Measurements from ENCODE around the gene HGS. TPM values are rescaled to one million over a fixed set of nuclear protein-coding genes. Genes with fewer than 3 reads are reported as not detected.

HGS gene
- total and polyA plus RNA-seq, 2 of the 13 experiments (the other 11 are each of a cell fraction or from before 2014, with no cell fraction given): 73.3 to 78.1 TPM

DNA sequence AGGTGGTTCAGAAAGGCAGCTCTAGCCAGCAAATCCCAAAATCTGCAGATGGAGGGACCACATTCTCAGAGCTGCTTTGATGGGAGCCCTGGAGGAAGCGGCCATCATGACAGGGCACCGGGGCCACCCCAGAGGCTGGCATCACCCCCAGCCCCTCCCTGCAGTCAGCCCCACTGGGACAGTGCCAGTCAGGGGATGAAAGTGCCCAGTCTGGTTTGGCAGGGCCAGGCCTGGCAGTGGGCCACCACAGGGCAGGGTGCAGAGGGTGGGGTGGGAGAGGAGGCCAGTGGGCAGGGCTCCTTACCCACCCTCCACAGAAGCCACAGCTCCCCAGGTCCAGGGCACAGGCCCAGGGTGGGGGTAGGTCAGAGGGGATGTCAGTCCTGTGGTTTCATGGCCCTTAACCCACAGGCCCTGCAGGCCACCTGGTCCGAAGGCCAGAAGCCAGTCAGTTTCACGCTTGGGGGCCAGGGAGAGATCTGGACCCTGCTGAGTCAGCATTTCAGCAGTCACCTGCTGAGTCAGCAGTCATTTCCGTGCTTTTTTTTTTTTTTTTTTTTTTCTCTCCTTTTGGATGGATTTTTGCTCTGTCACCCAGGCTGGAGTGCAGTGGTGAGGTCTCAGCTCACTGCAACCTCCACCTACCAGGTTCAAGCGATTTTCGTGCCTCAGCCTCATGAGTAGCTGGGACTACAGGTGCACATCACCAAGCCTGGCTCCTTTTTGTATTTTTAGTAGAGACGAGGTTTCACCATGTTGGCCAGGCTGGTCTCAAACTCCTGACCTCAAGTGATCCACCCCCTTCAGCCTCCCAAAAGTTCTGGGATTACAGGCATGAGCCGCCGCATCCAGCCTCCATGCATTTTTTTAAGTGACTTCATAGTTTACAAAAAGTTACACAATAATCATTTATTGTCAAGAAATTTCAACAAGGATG lies 38.6 kb downstream of the HGS start:
- in situ Hi-C loops (cut with HindIII; ENCODE audit: extremely low pct_ligation_motif_present, low pct_unique_long_range_greater_than_20kb) (no loop called here), intact Hi-C loops (cut with micrococcal nuclease; ENCODE audit: unreplicated experiment) (no loop called here)
- Histone ChIP-seq H3K4me3 (replicated peaks in 1 of 3; ENCODE audit: insufficient read depth in 1 of 3, low read depth in 2 of 3, low read length in 3 of 3) (no peak overlapping the region), H3K4me2 (ENCODE audit: low read depth, low read length) (no peak overlapping the region), H3K79me2 (ENCODE audit: insufficient read depth, low read length) (no peaks in the 10 kb centered on the region), H2AFZ (ENCODE audit: low read length) (no peak overlapping the region), H3K9ac (ENCODE audit: insufficient read depth, low read depth, low read length) (no peak overlapping the region), H3K27ac (ENCODE audit: extremely low read length, insufficient read depth, low read length) (peak overlapping the region; percentile 31), H3K9me3 (ENCODE audit: low read length) (no peaks in the 10 kb centered on the region), H3K27me3 (ENCODE audit: control insufficient read depth in 1 of 2, insufficient read depth in 2 of 2, low read length in 2 of 2) (no peaks in the 10 kb centered on the region), H4K20me1 (ENCODE audit: insufficient read depth, low read length) (no peaks in the 10 kb centered on the region), H3K4me1 (ENCODE audit: insufficient read depth, low read length) (peaks cover 33% of the 10 kb centered on the region), H3K36me3 (replicated peaks in 1 of 2; ENCODE audit: control insufficient read depth in 1 of 2, insufficient read depth in 2 of 2, low read length in 2 of 2) (peaks cover 8 to 19% of the 10 kb centered on the region in 2 experiments)
- DNase-seq (ENCODE audit: low spot score) (no peak), FAIRE-seq (peak; percentile 57), ATAC-seq (peak; percentile 20)
- ChIA-PET CTCF (ENCODE audit: low intra/inter-chr PET ratio, low total read pairs) (no interaction called here), POLR2A (interaction anchor here (0.6 to 5.8 kb wide), 5 partner anchors 9 to 111 kb away, joined by 3 to 72 read pairs (median 4); partner anchors contain the start of genes CCDC137, MCRIP1, MRPL12 and SLC25A10)
- BruUV-seq (replicated peaks): TSS peak; percentile 25
- 58% methylated on average over 10 of the region's 10 CpGs for WGBS (ENCODE audit: low lambda C conversion rate)
- peak; percentile 39 for TF ChIP-seq MED8 (CRISPR knock-in tag; IDR thresholded peaks at IDR 0.05; ENCODE audit: insufficient replicate concordance)
- no peak for TF ChIP-seq ZNF17 (CRISPR knock-in tag; IDR thresholded peaks at IDR 0.05)
- peak; percentile 16 to 81; a peak in 2 of 4 replicates for TF ChIP-seq POLR2A (IDR thresholded peaks at IDR 0.05; ENCODE audit: insufficient read depth in 1 of 2, low read depth in 2 of 2, low read length in 2 of 2)
- TF ChIP-seq CENPT (CRISPR knock-in tag; IDR thresholded peaks at IDR 0.05; ENCODE audit: low read depth): 0 out of 2 replicates have a peak, but pooled peaks have one; percentile 77
- no peak for TF ChIP-seq PAWR (CRISPR knock-in tag; IDR thresholded peaks at IDR 0.05; ENCODE audit: borderline replicate concordance)
- TF ChIP-seq BORCS8-MEF2B (CRISPR knock-in tag; IDR thresholded peaks at IDR 0.05): 0 out of 2 replicates have a peak, but pooled peaks have one; percentile 25
- TF ChIP-seq, protein P1, sequence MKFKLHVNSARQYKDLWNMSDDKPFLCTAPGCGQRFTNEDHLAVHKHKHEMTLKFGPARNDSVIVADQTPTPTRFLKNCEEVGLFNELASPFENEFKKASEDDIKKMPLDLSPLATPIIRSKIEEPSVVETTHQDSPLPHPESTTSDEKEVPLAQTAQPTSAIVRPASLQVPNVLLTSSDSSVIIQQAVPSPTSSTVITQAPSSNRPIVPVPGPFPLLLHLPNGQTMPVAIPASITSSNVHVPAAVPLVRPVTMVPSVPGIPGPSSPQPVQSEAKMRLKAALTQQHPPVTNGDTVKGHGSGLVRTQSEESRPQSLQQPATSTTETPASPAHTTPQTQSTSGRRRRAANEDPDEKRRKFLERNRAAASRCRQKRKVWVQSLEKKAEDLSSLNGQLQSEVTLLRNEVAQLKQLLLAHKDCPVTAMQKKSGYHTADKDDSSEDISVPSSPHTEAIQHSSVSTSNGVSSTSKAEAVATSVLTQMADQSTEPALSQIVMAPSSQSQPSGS (CRISPR knock-in tag; IDR thresholded peaks at IDR 0.05): no peak
- TF ChIP-seq, protein P2, sequence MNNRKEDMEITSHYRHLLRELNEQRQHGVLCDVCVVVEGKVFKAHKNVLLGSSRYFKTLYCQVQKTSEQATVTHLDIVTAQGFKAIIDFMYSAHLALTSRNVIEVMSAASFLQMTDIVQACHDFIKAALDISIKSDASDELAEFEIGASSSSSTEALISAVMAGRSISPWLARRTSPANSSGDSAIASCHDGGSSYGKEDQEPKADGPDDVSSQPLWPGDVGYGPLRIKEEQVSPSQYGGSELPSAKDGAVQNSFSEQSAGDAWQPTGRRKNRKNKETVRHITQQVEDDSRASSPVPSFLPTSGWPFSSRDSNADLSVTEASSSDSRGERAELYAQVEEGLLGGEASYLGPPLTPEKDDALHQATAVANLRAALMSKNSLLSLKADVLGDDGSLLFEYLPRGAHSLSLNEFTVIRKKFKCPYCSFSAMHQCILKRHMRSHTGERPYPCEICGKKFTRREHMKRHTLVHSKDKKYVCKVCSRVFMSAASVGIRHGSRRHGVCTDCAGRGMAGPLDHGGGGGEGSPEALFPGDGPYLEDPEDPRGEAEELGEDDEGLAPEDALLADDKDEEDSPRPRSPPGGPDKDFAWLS (CRISPR knock-in tag; IDR thresholded peaks at IDR 0.05; ENCODE audit: borderline replicate concordance): no peak
- TF ChIP-seq, protein P3, sequence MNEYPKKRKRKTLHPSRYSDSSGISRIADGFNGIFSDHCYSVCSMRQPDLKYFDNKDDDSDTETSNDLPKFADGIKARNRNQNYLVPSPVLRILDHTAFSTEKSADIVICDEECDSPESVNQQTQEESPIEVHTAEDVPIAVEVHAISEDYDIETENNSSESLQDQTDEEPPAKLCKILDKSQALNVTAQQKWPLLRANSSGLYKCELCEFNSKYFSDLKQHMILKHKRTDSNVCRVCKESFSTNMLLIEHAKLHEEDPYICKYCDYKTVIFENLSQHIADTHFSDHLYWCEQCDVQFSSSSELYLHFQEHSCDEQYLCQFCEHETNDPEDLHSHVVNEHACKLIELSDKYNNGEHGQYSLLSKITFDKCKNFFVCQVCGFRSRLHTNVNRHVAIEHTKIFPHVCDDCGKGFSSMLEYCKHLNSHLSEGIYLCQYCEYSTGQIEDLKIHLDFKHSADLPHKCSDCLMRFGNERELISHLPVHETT (CRISPR knock-in tag; conservative IDR thresholded peaks at IDR 0.05): no peak
- TF ChIP-seq ZNF33B (CRISPR knock-in tag; IDR thresholded peaks at IDR 0.05): no peak
- 0 out of 2 replicates have a peak, but pooled peaks have one; percentile 31 for TF ChIP-seq ZNF430 (CRISPR knock-in tag; IDR thresholded peaks at IDR 0.05)
- TF ChIP-seq, protein P4, sequence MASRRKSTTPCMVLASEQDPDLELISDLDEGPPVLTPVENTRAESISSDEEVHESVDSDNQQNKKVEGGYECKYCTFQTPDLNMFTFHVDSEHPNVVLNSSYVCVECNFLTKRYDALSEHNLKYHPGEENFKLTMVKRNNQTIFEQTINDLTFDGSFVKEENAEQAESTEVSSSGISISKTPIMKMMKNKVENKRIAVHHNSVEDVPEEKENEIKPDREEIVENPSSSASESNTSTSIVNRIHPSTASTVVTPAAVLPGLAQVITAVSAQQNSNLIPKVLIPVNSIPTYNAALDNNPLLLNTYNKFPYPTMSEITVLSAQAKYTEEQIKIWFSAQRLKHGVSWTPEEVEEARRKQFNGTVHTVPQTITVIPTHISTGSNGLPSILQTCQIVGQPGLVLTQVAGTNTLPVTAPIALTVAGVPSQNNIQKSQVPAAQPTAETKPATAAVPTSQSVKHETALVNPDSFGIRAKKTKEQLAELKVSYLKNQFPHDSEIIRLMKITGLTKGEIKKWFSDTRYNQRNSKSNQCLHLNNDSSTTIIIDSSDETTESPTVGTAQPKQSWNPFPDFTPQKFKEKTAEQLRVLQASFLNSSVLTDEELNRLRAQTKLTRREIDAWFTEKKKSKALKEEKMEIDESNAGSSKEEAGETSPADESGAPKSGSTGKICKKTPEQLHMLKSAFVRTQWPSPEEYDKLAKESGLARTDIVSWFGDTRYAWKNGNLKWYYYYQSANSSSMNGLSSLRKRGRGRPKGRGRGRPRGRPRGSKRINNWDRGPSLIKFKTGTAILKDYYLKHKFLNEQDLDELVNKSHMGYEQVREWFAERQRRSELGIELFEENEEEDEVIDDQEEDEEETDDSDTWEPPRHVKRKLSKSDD (CRISPR knock-in tag; IDR thresholded peaks at IDR 0.05; ENCODE audit: low read depth): peak; percentile 67; the same call in 1 of the 2 replicates
- TF ChIP-seq EP300 (IDR thresholded peaks at IDR 0.05; ENCODE audit: low read depth in 2 of 2, low read length in 2 of 2): no peak
- TF ChIP-seq EP300 (CRISPR knock-in tag; IDR thresholded peaks at IDR 0.05; ENCODE audit: borderline replicate concordance): no peak
- no peak for TF ChIP-seq ZNF549 (CRISPR knock-in tag; IDR thresholded peaks at IDR 0.05)
- no peak for TF ChIP-seq ZFP36 (IDR thresholded peaks at IDR 0.05; ENCODE audit: borderline replicate concordance, low read depth, low read length, partially characterized antibody)
